Measurements from ENCODE around the gene HNRNPL.

GRCh38 chr19:38856813-38857212, 7.0 kb upstream of the HNRNPL start:
- TF ChIP-seq CTCF (conservative IDR thresholded peaks at IDR 0.05) (no peak), ZFX (IDR thresholded peaks at IDR 0.05) (no peak)
